GM19238 (cell line): ENCODE results near the gene KCNQ1OT1.
A peak's percentile ranks its signal among the peaks of the same experiment; 100 is the strongest.

Source experiments
- DNase-seq: peaks from one replicate; pipeline ENCODE4 v3.0.0; 2011; ENCODE audit warnings: low spot score; ENCODE audit not compliant: insufficient read length

The KCNQ1OT1 gene

GRCh38 chr11:2703363-2704141 is 3.8 kb upstream of the KCNQ1OT1 start:
- no peak for DNase-seq

DNA sequence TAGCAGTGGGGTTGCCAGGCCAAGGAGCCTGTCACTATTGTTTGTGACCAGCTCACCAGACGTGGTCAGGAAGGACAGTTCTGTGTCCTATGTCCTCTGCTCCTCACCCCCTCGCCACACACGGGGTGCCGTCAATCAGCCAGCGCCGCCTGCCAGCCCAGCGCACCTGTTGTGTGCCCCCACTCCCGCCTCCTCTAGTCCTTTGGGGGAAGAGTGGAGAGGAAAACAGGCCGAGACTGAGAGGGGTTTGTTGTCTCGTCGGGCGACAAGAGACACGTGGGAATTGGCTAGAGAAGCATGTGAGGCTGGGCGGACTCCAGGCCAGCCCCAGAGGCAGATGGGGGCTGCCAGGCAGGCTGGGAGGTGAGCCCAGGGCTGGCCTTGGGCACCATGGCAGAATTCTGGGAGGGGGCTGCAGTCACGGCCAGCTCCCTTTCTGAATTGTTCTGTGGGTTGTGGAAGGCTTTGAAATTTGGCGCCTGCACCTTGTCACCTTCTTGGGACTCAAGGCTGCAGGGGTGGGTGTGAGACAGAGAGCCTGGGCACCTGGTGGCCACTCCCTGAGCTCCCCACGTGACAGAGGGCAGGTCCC is 3.1 kb upstream of the KCNQ1OT1 start:
- no peak for DNase-seq

DNA sequence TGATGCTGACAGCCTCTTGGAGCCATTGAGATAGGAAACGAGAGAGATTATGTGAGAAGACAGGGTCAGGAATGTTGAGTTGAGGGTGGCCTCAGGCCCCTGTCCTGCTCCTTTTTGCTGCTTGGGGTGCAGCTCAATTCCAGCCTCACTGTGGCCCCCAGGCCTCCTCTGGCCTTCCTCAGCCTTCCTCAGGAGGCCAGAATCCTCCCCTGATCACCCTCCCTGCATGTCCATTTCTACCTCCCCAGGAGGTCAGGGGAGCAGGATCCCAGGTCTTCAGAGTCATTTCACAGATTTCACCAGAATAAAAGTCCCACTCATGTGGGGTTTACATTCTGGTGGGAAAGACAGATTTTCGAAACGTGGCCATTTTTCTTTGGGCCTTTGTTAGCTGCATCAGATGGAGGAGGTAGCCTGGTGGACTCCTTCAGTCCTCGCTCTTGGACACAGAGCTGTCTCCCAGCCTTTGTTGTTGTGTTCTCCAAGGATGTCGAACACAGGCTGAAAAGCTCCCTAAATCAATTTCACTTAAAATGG is 2.2 kb upstream of the KCNQ1OT1 start:
- DNase-seq, result no peak

GRCh38 chr11:2701230-2701629 is 1.4 kb upstream of the KCNQ1OT1 start:
- DNase-seq, result no peak

GRCh38 chr11:2700415-2701211 is 819 bp upstream of the KCNQ1OT1 start:
- DNase-seq, result peak; percentile 57

DNA sequence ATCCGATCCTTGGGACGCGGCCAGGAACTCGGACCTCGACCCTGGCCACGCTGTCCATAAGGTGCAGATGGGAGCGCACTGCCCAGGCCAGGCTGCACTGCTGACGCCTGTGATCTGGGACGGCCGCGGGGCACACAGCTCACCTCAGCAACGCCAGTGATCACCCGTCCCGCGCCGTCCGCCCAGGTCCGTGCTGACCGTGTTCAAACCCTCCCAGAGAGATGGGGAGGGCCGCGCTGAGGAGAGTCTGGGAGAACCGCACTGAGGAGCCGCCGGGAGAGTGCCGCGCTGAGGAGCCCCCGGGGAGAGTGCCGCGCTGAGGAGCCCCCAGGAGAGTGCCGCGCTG is 636 bp downstream of the KCNQ1OT1 start:
- DNase-seq, result no peak

DNA sequence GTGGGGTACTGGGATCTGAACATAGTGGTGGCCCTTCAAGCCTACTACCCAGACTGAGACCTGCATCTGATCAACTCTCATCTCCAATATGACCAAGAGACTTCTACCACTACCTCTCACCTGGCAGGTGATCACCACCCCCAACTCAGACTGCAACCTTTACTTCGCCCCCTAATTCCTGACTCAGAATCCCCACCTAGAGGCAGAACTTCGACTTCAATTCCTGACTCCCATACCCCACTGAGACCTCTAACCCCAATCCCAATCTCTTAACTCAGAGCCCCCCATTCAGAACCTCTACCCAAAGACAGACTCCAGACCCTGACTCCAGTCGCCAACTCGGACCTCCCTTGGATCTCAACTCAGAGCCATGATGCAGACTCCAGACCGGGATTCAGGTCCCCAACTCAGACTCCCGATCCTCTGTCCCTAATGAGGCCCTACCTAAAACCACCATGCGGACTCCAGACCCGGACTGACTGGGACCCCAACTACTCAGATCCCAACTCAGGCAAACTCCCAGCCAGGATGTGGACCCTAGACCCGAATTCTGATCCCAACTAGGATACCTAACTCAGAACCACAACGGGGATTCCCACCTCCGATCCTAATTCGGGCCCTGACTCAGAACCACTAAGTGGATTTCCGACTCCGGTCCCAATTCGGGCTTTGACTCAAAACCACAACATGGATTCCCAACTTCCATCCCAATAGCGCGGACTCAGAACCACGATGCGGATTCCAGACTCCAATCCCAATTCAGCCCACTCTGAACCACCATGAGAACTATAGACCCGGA is 1.2 kb downstream of the KCNQ1OT1 start:
- no peak for DNase-seq

- no peak for DNase-seq
These were observed 1.9 kb downstream of the KCNQ1OT1 start for GRCh38 chr11:2697866-2698265.

- no peak for DNase-seq
These were observed 3.3 kb downstream of the KCNQ1OT1 start for GRCh38 chr11:2696455-2696854.

DNA sequence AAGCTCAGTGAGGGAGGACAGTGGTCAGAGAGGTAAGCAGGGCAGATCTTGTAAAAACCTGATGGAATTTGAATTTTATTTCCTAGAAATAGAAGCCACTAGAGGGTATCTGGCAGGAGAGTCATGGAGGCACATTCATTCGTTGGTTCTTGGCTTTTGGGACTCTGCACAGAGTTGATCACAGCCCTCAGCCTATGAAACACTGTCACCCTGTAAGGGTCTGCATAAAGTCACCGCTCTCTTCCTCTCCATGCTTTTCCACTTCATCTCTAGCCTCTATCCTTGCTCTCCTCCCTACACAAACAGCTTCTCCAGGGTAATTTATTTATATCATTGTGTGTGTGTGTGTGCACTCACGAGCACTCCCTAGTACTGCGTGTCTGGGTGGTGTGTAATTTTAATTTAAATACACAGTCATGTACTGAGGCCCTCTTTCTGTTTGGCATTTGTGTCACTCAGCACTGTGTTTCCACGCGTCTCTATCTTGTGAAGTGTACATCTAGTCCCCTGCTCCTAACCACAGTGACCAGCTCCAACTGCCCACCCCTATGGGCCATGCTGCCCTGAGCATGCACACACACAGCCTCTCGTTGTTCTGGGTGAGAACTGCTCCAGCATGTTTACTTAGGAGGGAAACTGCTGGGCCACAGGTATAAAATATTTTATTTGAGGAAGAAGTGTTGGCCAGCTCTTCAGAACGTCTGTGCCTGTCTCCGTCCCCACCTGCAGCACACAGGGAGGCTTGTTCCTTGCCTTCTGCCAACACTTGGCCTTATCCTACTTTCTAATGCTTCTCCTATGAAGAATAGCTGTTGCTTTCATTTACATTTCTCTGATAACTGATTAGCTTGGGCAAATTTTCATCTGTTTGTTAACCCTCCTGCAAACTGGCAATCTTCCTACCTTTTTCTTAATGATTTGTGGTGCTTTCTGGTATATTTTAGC is 4.5 kb downstream of the KCNQ1OT1 start:
- no peak for DNase-seq

- DNase-seq, result no peak
These were observed 5.3 kb downstream of the KCNQ1OT1 start for GRCh38 chr11:2694495-2694894.

DNA sequence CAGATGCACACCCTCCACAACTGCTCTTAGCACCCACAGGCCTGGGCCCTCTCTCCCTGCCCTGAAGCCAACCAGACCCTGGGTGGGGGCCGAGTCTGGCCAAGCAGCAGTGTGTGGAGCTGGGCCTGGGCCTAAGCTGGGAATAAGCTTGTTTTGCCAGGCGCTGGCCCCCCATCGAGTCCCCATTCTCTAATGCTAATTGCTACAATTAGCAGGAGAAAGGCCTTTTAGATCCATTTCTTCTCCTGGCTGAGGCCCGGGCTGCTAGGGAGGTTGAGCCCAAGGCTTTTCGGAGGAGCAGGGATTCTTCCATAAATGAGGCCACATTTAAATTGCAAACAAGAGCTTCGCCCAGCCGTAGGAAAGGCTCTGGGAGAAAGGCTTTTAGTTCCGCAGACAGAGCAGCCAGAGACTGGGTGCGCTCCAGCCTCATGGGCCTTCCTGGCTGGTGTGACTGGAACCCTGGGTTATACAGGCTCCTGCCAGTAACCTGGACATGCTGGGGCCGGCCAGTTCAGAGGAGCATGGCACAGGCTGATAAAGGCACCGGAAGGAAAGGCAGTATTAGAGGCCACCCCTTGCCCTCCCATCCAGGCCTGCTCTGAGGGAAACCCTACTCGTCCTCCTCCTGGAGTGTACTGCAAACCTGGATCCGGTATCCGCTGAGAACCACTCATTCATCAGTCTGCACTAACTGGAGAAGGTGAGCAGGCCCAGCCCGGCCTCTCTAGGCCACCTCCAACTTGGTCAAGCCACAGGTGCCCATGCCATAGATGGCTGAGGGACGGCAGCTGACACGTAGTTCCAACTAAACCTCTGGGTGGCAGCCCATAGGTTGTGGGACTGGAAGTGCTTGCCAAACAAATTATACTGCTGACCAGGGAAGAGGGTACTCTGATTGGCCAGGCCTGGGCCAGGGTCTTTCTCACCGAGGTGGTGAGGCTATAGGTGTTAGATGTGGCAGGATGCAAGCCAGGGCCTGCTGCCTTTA is 6.2 kb downstream of the KCNQ1OT1 start:
- no peak for DNase-seq

DNA sequence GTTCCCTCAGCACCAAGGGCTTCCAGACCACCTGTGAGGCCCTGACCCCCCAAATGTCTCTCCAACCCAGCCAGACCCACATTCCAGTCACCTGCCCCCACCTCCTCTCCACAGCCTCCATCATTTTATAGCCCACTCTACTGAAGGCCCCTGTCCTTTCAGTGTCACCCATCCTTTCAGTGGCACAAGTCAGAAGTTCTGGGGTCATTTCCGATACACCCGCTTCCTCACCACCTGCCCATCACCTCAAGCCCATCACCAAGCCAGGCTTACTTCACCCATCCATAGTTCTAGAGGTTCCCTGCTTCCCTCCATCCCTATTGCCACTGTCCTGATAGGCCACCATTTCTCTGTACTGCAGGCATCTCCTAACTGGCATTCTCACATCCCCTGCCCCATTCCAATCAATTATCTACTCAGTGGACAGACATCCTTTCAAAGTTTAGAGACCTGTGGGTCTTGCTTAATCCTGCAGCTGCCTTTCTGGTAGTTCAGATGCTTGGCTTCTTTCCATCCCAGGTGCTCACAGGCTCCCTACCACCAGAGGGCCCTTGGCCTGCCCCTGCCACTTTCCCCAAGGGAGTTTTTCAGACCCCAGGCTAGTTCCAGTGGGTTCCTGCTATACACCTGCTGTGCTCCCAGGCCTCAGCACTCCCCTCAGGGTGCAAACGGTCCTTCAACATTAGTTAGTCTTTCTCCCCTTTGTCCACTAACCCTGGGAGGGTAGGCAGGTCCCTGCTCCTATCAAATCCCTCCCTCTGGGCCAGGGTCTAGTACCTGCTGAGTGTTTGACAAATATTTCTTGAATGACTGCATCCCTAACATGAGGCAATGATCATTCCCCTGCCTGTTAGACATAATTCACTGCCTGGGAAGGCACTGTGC is 7.6 kb downstream of the KCNQ1OT1 start:
- DNase-seq, result no peak

- DNase-seq, result no peak
These were observed 8.4 kb downstream of the KCNQ1OT1 start for GRCh38 chr11:2691355-2691761.

DNA sequence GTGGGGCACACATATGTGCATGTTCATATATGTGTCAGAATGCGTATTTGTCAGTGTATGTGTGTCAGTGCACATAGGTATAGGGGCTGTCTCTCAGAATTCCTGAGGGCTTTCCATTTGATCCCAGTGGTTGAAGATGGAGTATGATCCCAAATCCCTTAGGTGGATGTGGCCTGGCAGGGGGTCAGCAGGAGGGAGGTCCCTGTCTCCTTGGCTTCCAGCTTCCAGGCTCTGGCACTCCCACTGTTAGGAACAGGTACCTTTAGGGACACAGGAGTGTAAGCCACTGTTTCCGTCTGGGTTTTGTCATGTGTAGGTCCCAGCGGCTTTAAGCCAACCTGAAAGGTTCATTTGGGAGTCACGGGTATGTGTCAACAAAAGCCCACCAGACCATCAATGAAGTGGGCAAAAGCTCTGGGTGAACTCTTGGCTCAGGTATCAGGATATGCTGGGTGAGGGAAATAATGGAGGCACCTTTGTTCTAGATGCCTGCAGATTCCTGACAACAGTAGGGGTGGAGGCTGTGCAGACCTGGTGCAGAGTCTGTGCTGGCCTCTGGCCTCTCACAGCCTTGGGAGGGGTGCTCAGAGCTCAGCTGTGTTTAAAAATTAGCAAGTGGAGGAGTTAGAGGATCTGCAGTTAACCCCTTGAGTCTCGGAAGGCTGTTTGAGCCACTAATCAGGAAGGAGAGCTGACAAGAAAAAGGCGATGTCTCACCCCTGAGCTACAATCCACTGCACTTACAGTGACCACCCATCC is 9.0 kb downstream of the KCNQ1OT1 start:
- DNase-seq, result no peak

- no peak for DNase-seq
These were observed 9.9 kb downstream of the KCNQ1OT1 start for GRCh38 chr11:2689651-2690575.
